Fibroblast of the aortic adventitia (primary cell): Measurements from ENCODE around the gene JADE1. TPM values are rescaled to one million over a fixed set of nuclear protein-coding genes. Genes with fewer than 3 reads are reported as not detected.

Experiments
- DNase-seq: peaks from one replicate; pipeline ENCODE4 v3.0.0-alpha.2; 2010; ENCODE audit warnings: low read depth
- H3K4me3 ChIP-seq: 2 replicates; pipeline ENCODE4 v1.5.1; 2011; ENCODE audit warnings: low read depth, mild to moderate bottlenecking, control low read depth, low read length, moderate library complexity
- CTCF ChIP-seq: IDR thresholded peaks from 2 replicates; pipeline ENCODE4 v1.5.1; 2011; ENCODE audit warnings: mild to moderate bottlenecking, low read length, control low read depth, inconsistent platforms; ENCODE audit not compliant: insufficient read depth
- total RNA-seq: library from RNA; depleted of rRNA; stranded (reverse); fragments of >200 nt; gene quantifications from 2 replicates; pipeline ENCODE4 v1.2.3, GENCODE V29; 2012; ENCODE audit warnings: low replicate concordance

The JADE1 gene
- total RNA-seq, 1 donor: 25.8 TPM

GRCh38 chr4:128853741-128854140, 44.2 kb downstream of the JADE1 start:
- H3K4me3 ChIP-seq: no peak overlapping the region
- DNase-seq: no peak
- TF ChIP-seq CTCF: no peak

GRCh38 chr4:128854433-128854832, 44.9 kb downstream of the JADE1 start:
- DNase-seq: no peak
- no peak overlapping the region for H3K4me3 ChIP-seq
- TF ChIP-seq CTCF: no peak

GRCh38 chr4:128855621-128856020, 46.1 kb downstream of the JADE1 start:
- no peak overlapping the region for H3K4me3 ChIP-seq
- TF ChIP-seq CTCF: no peak
- DNase-seq: no peak

- no peak overlapping the region for H3K4me3 ChIP-seq
- no peak for DNase-seq
Observed at GRCh38 chr4:128856246-128856645, 46.7 kb downstream of the JADE1 start.

GRCh38 chr4:128858879-128859671, 49.6 kb downstream of the JADE1 start:
- TF ChIP-seq CTCF: no peak
- peak overlapping the region; percentile 33 for H3K4me3 ChIP-seq
- peak; percentile 97 for DNase-seq

More at GRCh38 chr4:128856246-128856645, 46.7 kb downstream of the JADE1 start:
- no peak for TF ChIP-seq CTCF

- H3K4me3 ChIP-seq: no peak overlapping the region
- DNase-seq: peak; percentile 94
- TF ChIP-seq CTCF: no peak
Observed at GRCh38 chr4:128859887-128860677, 50.6 kb downstream of the JADE1 start.
